Sigmoid colon (tissue), 7 donors: ENCODE measurements around the gene ZNF319. TPM values are rescaled to one million over a fixed set of nuclear protein-coding genes. Genes with fewer than 3 reads are reported as not detected.
"Not testable (repeated sequence)": the region's sequence is repeated elsewhere in the genome, so short reads cannot be mapped to it uniquely, and the experiment has no call there.

Experiments
- DNase-seq: peaks from one replicate; pipeline ENCODE4 v3.0.0-alpha.2; 2019
- H3K27ac ChIP-seq, 4 donors: fragments of 200-600 bp; sonication (generic); one replicate each; pipeline ENCODE4 v1.5.1; 2016 to 2019; ENCODE audit warnings: mild to moderate bottlenecking in 1 of 4
- H3K27me3 ChIP-seq, 3 donors: fragments of 200-600 bp; sonication (generic); one replicate each; pipeline ENCODE4 v1.5.1; 2019; ENCODE audit warnings: mild to moderate bottlenecking in 1 of 3
- H3K36me3 ChIP-seq, 4 donors: fragments of 200-600 bp; sonication (generic); one replicate each; pipeline ENCODE4 v1.5.1; 2016 to 2019
- H3K4me1 ChIP-seq, 4 donors: fragments of 200-600 bp; sonication (generic); one replicate each; pipeline ENCODE4 v1.5.1; 2017 to 2019
- H3K4me3 ChIP-seq, 4 donors: fragments of 200-600 bp; sonication (generic); one replicate each; pipeline ENCODE4 v1.5.1; 2017 to 2019; ENCODE audit warnings: mild to moderate bottlenecking in 2 of 4, moderate library complexity in 1 of 4
- H3K9me3 ChIP-seq, 4 donors: fragments of 200-600 bp in 3 of 4; sonication (generic) in 3 of 4; one replicate each; pipeline versions ENCODE4 v1.5.1 to v1.6.1; 2013 to 2019
- CTCF ChIP-seq, 4 experiments: fragments of 450-650 bp in 3 of 4; fragments of 200-600 bp in 1 of 4; IDR thresholded peaks; one replicate each; pipeline ENCODE4 v1.5.1; 2016 to 2019; ENCODE audit warnings: antibody characterized with exemption in 4 of 4, mild to moderate bottlenecking in 3 of 4, moderate library complexity in 2 of 4
- EP300 ChIP-seq, 4 donors: sonication (generic); formaldehyde crosslinking; IDR thresholded peaks; one replicate each; pipeline ENCODE4 v1.6.1; 2017; ENCODE audit warnings: antibody characterized with exemption in 4 of 4
- POLR2A ChIP-seq, 2 donors: fragments of 450-650 bp; IDR thresholded peaks; one replicate each; pipeline ENCODE4 v1.6.1; 2016; ENCODE audit warnings: antibody characterized with exemption in 2 of 2, mild to moderate bottlenecking in 2 of 2, moderate library complexity in 2 of 2
- POLR2AphosphoS5 ChIP-seq, 4 donors: sonication (generic); formaldehyde crosslinking; IDR thresholded peaks; one replicate each; pipeline ENCODE4 v1.6.1; 2017; ENCODE audit warnings: antibody characterized with exemption in 4 of 4
- WGBS, 2 donors: extraction: QIAGEN DNeasy Blood & Tissue Kit; methylation state at CpG; one replicate each; pipeline ENCODE4 v1.1.7; 2013; 5-methylcytosine and 5-hydroxymethylcytosine counted together
- intact Hi-C: fragments of 100-400 bp; cut with DNase I; formaldehyde crosslinking; loops from one replicate; pipeline ENCODE4 v1.15.1; 2023
- polyA plus RNA-seq, 3 donors: library from polyadenylated mRNA; stranded (reverse); fragments of 200-250 nt; gene quantifications; one replicate each; pipeline ENCODE4 v1.2.3, GENCODE V29; 2013
- total RNA-seq, 4 donors: library from RNA; depleted of rRNA; stranded (reverse); fragments of >200 nt; gene quantifications; one replicate each; pipeline ENCODE4 v1.1.0, GENCODE V29; 2016
- donor health status: healthy with polysubstance abuse.
- donor health status: Bipolar disorder and iron deficiency.
- donor health status: healthy.

ZNF319 gene
- total and polyA plus RNA-seq, 7 donors = 1.2 to 5.7 (median 4.8) TPM

DNA sequence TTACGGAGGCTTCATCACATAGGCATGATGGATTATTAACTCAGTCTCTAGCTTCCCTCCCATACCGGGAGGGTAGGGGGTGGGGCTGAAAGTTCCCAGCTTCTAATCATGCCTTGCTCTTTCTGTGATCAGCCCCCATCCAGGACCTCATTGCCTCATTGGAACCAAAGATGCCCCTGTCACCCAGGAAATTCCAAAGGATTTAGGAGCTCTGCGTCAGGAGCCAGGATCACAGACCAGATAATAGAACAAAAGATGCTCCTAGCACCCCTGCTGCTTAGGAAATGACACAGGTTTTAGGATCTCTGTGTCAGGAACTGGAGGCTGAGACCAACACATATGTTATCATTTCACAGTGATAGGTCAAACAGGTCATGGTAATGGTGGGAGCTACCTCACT is 10.4 kb upstream of the ZNF319 start:
- intact Hi-C loops = no loop called here

GRCh38 chr16:58009856-58010416 is 9.5 kb upstream of the ZNF319 start:
- intact Hi-C loops = loop anchor here (10.0 kb wide), 2 partner anchors 475 to 555 kb away; partner anchors contain the start of gene CCDC102A
- TF ChIP-seq POLR2AphosphoS5 (IDR thresholded peaks at IDR 0.05) (no peak), CTCF (IDR thresholded peaks at IDR 0.05) (no peak), POLR2A (IDR thresholded peaks at IDR 0.05) (no peak), EP300 (IDR thresholded peaks at IDR 0.05) (no peak)
- no peak for DNase-seq
- Histone ChIP-seq H3K27me3 (no peaks in the 10 kb centered on the region), H3K9me3 (no peaks in the 10 kb centered on the region), H3K4me3 (no peak overlapping the region), H3K36me3 (peaks cover 0 to 43% (median 28%) of the 10 kb centered on the region in 4 donors), H3K4me1 (peaks cover 0 to 2% (median 2%) of the 10 kb centered on the region in 4 donors), H3K27ac (no peak overlapping the region)
- WGBS, 2 donors = 95 to 97% methylated on average over 11 of the region's 11 CpGs

More for the DNA sequence above, 10.4 kb upstream of the ZNF319 start:
- Histone ChIP-seq H3K4me1 (no peaks in the 10 kb centered on the region), H3K27ac (no peak overlapping the region), H3K36me3 (peaks cover 0 to 42% (median 28%) of the 10 kb centered on the region in 4 donors), H3K9me3 (no peaks in the 10 kb centered on the region), H3K4me3 (no peak overlapping the region), H3K27me3 (no peaks in the 10 kb centered on the region)
- no peak for DNase-seq
- TF ChIP-seq POLR2AphosphoS5 (IDR thresholded peaks at IDR 0.05) (no peak), CTCF (IDR thresholded peaks at IDR 0.05) (no peak), EP300 (IDR thresholded peaks at IDR 0.05) (no peak), POLR2A (IDR thresholded peaks at IDR 0.05) (no peak)
- 83% methylated on average over 3 of the region's 3 CpGs for WGBS, 2 donors

GRCh38 chr16:58004736-58005135 is 4.3 kb upstream of the ZNF319 start:
- 92 to 96% methylated on average over 12 of the region's 12 CpGs for WGBS, 2 donors

GRCh38 chr16:58002936-58003335 is 2.5 kb upstream of the ZNF319 start:
- WGBS, 2 donors = 96 to 98% methylated on average over 5 of the region's 5 CpGs
- Histone ChIP-seq H3K9me3 (no peaks in the 10 kb centered on the region), H3K36me3 (peaks cover 0 to 29% (median 7%) of the 10 kb centered on the region in 4 donors), H3K4me1 (peaks cover 0 to 44% (median 30%) of the 10 kb centered on the region in 4 donors), H3K27ac (no peak overlapping the region), H3K27me3 (no peaks in the 10 kb centered on the region), H3K4me3 (no peak overlapping the region)
- TF ChIP-seq EP300 (IDR thresholded peaks at IDR 0.05) = no peak
- intact Hi-C loops = loop anchor here (5.0 to 10.0 kb wide), 3 partner anchors 201 to 548 kb away; partner anchors contain the start of genes CCDC102A and KIFC3
- DNase-seq = no peak

More at GRCh38 chr16:58004736-58005135, 4.3 kb upstream of the ZNF319 start:
- H3K9me3 ChIP-seq, H3K27me3 ChIP-seq, DNase-seq, H3K4me3 ChIP-seq: not testable (repeated sequence)
- Histone ChIP-seq H3K27ac (peak overlapping the region in 1 of 4 donors; percentile 8), H3K4me1 (peaks cover 0 to 26% (median 15%) of the 10 kb centered on the region in 4 donors), H3K36me3 (peaks cover 0 to 27% (median 7%) of the 10 kb centered on the region in 4 donors)
- intact Hi-C loops = loop anchor here (1.0 to 10.0 kb wide), 5 partner anchors 18 to 550 kb away; partner anchors contain the start of genes CCDC102A and KIFC3

DNA sequence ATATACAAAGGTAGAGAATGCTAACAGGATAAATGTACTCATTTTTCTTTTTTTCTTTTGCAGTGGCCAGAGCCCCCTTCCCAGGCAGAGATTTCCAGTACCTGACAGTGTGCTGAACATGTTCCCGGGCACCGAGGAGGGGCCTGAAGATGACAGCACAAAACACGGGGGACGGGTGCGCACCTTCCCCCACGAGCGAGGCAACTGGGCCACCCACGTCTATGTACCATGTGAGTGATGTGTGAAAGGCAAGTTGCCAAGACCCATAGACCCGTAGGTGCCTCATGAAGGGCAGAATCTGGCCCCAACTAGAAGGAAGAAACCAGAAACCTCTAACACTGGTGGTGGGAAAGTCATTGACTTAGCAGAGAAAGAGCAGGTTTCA is 1.9 kb upstream of the ZNF319 start:
- H3K27me3 ChIP-seq = no peaks in the 10 kb centered on the region
- no peak overlapping the region for H3K27ac ChIP-seq
- peaks cover 0 to 45% (median 30%) of the 10 kb centered on the region in 4 donors for H3K4me1 ChIP-seq
- DNase-seq = no peak
- intact Hi-C loops = loop anchor here (5.0 to 10.0 kb wide), 3 partner anchors 200 to 548 kb away; partner anchors contain the start of genes CCDC102A and KIFC3
- no peak overlapping the region for H3K4me3 ChIP-seq
- H3K36me3 ChIP-seq = peaks cover 0 to 34% (median 11%) of the 10 kb centered on the region in 4 donors
- TF ChIP-seq POLR2A (IDR thresholded peaks at IDR 0.05) = no peak
- TF ChIP-seq POLR2AphosphoS5 (IDR thresholded peaks at IDR 0.05) = no peak
- no peak for TF ChIP-seq EP300 (IDR thresholded peaks at IDR 0.05)
- TF ChIP-seq CTCF (IDR thresholded peaks at IDR 0.05) = no peak
- 88 to 89% methylated on average over 9 of the region's 9 CpGs for WGBS, 2 donors
- no peaks in the 10 kb centered on the region for H3K9me3 ChIP-seq
